Liver (tissue), 9 donors: ENCODE results near the gene MXD4. TPM values are rescaled to one million over a fixed set of nuclear protein-coding genes. Genes with fewer than 3 reads are reported as not detected.

Source experiments
- DNase-seq: peaks from one replicate; pipeline ENCODE4 v3.0.0-alpha.2; 2017; ENCODE audit warnings: low spot score
- H3K27ac ChIP-seq, 2 donors: one replicate each; pipeline ENCODE4 v1.7.0; 2013; ENCODE audit warnings: inconsistent platforms in 2 of 2, low read length in 2 of 2, control low read depth in 1 of 2, low read depth in 1 of 2, mild to moderate bottlenecking in 1 of 2
- H3K27me3 ChIP-seq, 4 donors: one replicate each; pipeline versions ENCODE4 v1.6.1 to v1.7.0; 2013; ENCODE audit warnings: low read length in 3 of 4, inconsistent platforms in 1 of 4, mild to moderate bottlenecking in 1 of 4, moderate library complexity in 1 of 4; ENCODE audit not compliant: control insufficient read depth in 4 of 4, insufficient read depth in 4 of 4
- H3K36me3 ChIP-seq, 4 donors: one replicate each; pipeline versions ENCODE4 v1.6.1 to v1.7.0; 2013; ENCODE audit warnings: low read length in 3 of 4, mild to moderate bottlenecking in 3 of 4, low read depth in 1 of 4, moderate library complexity in 1 of 4; ENCODE audit not compliant: control insufficient read depth in 4 of 4, insufficient read depth in 3 of 4
- H3K4me1 ChIP-seq, 4 donors: one replicate each; pipeline versions ENCODE4 v1.6.1 to v1.7.0; 2013; ENCODE audit warnings: low read length in 3 of 4, mild to moderate bottlenecking in 3 of 4, moderate library complexity in 1 of 4; ENCODE audit not compliant: control insufficient read depth in 4 of 4, insufficient read depth in 4 of 4
- H3K4me3 ChIP-seq, 3 donors: one replicate each; pipeline versions ENCODE4 v1.6.1 to v1.7.0; 2013; ENCODE audit warnings: low read length in 3 of 3, control low read depth in 1 of 3, low read depth in 1 of 3, mild to moderate bottlenecking in 1 of 3
- H3K9ac ChIP-seq, 2 donors: one replicate each; pipeline ENCODE4 v1.7.0; 2013; ENCODE audit warnings: low read length in 2 of 2, mild to moderate bottlenecking in 2 of 2, moderate library complexity in 2 of 2, control low read depth in 1 of 2, low read depth in 1 of 2
- H3K9me3 ChIP-seq, 4 donors: one replicate each; pipeline versions ENCODE4 v1.6.1 to v1.7.0; 2013; ENCODE audit warnings: low read length in 3 of 4; ENCODE audit not compliant: control insufficient read depth in 4 of 4
- EGR1 ChIP-seq, 2 donors: IDR thresholded peaks; 2 replicates each; pipeline ENCODE4 v1.6.1; 2016 to 2018; ENCODE audit warnings: antibody characterized with exemption in 2 of 2, low read depth in 2 of 2
- FOXA1 ChIP-seq: IDR thresholded peaks from 2 replicates; pipeline ENCODE4 v1.6.1; 2016; ENCODE audit warnings: antibody characterized with exemption
- FOXA2 ChIP-seq: IDR thresholded peaks from 2 replicates; pipeline ENCODE4 v1.6.1; 2016; ENCODE audit warnings: antibody characterized with exemption
- GABPA ChIP-seq, 2 donors: IDR thresholded peaks in 1 of 2; conservative IDR thresholded peaks in 1 of 2; 2 replicates each; pipeline ENCODE4 v1.6.1; 2016; ENCODE audit warnings: antibody characterized with exemption in 2 of 2, mild to moderate bottlenecking in 1 of 2, moderate library complexity in 1 of 2
- HNF4A ChIP-seq, 2 donors: conservative IDR thresholded peaks; 2 replicates each; pipeline ENCODE4 v1.6.1; 2016; ENCODE audit warnings: antibody characterized with exemption in 2 of 2, mild to moderate bottlenecking in 2 of 2
- HNF4G ChIP-seq: IDR thresholded peaks from 2 replicates; pipeline ENCODE4 v1.6.1; 2016; ENCODE audit warnings: antibody characterized with exemption
- JUND ChIP-seq, 2 donors: IDR thresholded peaks; 2 replicates each; pipeline ENCODE4 v1.6.1; 2016; ENCODE audit warnings: antibody characterized with exemption in 2 of 2
- NR2F2 ChIP-seq: IDR thresholded peaks from 2 replicates; pipeline ENCODE4 v1.6.1; 2016; ENCODE audit warnings: antibody characterized with exemption
- RAD21 ChIP-seq, 2 donors: IDR thresholded peaks; 2 replicates each; pipeline ENCODE4 v1.6.1; 2016; ENCODE audit warnings: antibody characterized with exemption in 2 of 2, mild to moderate bottlenecking in 2 of 2
- REST ChIP-seq: IDR thresholded peaks from 2 replicates; pipeline ENCODE4 v1.6.1; 2016; ENCODE audit warnings: antibody characterized with exemption, mild to moderate bottlenecking
- RXRA ChIP-seq, 2 donors: IDR thresholded peaks; 2 replicates each; pipeline ENCODE4 v1.6.1; 2017 to 2018; ENCODE audit warnings: antibody characterized with exemption in 2 of 2, mild to moderate bottlenecking in 1 of 2
- SP1 ChIP-seq: IDR thresholded peaks from 2 replicates; pipeline ENCODE4 v1.6.1; 2018; ENCODE audit warnings: antibody characterized with exemption, mild to moderate bottlenecking
- TAF1 ChIP-seq: conservative IDR thresholded peaks from 2 replicates; pipeline ENCODE4 v1.6.1; 2016; ENCODE audit warnings: antibody characterized with exemption, mild to moderate bottlenecking
- YY1 ChIP-seq: IDR thresholded peaks from 2 replicates; pipeline ENCODE4 v1.6.1; 2016; ENCODE audit warnings: antibody characterized with exemption, mild to moderate bottlenecking
- ZBTB33 ChIP-seq: IDR thresholded peaks from 2 replicates; pipeline ENCODE4 v1.6.1; 2016; ENCODE audit warnings: antibody characterized with exemption
- WGBS: extraction: QIAGEN DNeasy Blood & Tissue Kit; methylation state at CpG from one replicate; pipeline ENCODE4 v1.1.7; 2013; 5-methylcytosine and 5-hydroxymethylcytosine counted together
- polyA plus RNA-seq, 2 donors: library from polyadenylated mRNA; stranded (reverse) in 1 of 2; unstranded in 1 of 2; fragments of 200-250 nt in 1 of 2; fragments of >200 nt in 1 of 2; fragmentation: Nextera tagmentation in 1 of 2; extraction: Ambion mirVana in 1 of 2; gene quantifications; one replicate each; pipeline versions ENCODE4 v1.2.1 to v1.2.3, GENCODE V29; 2013 to 2015
- total RNA-seq, 2 donors: library from RNA; depleted of rRNA; stranded (reverse); fragments of >200 nt; gene quantifications; one replicate each; pipeline ENCODE4 v1.2.3, GENCODE V29; 2014
- TF ChIP-seq, protein P1 (sequence below): IDR thresholded peaks from 2 replicates; pipeline ENCODE4 v1.6.1; 2016; ENCODE audit warnings: antibody characterized with exemption
- TF ChIP-seq, protein P2 (sequence below): fragments of 150-350 bp; IDR thresholded peaks from 2 replicates; pipeline ENCODE4 v1.5.1; 2017; ENCODE audit warnings: improper control_type of control experiment, low read depth, low read length; ENCODE audit not compliant: missing input control
- TF ChIP-seq, protein P3 (sequence below): IDR thresholded peaks from 2 replicates; pipeline ENCODE4 v1.6.1; 2016; ENCODE audit warnings: antibody characterized with exemption
- donor health status: healthy.
- donor health status: healthy.
- donor health status: healthy.
- donor health status: healthy.
- donor health status: healthy.

MXD4 gene
- total and polyA plus RNA-seq, 4 donors, result 6.5 to 19.6 (median 15.9) TPM

- 96% methylated on average over 28 of the region's 28 CpGs for WGBS
- Histone ChIP-seq H3K9me3 (peaks cover 0 to 5% (median 3%) of the 10 kb centered on the region in 4 donors), H3K36me3 (no peaks in the 10 kb centered on the region), H3K27me3 (no peaks in the 10 kb centered on the region), H3K4me3 (no peak overlapping the region), H3K9ac (no peak overlapping the region), H3K27ac (no peak overlapping the region), H3K4me1 (no peaks in the 10 kb centered on the region)
- no peak for DNase-seq
- TF ChIP-seq NR2F2 (no peak), JUND (IDR thresholded peaks at IDR 0.05) (no peak), RAD21 (IDR thresholded peaks at IDR 0.05) (no peak), FOXA2 (no peak), FOXA1 (no peak), GABPA (IDR thresholded peaks at IDR 0.05 in 1 of 2, conservative IDR thresholded peaks at IDR 0.05 in 1 of 2) (no peak), YY1 (no peak), HNF4A (conservative IDR thresholded peaks at IDR 0.05) (no peak), RXRA (IDR thresholded peaks at IDR 0.05) (no peak), TAF1 (no peak), ZBTB33 (no peak), SP1 (no peak), EGR1 (IDR thresholded peaks at IDR 0.05; ENCODE audit: low read depth in 2 of 2) (no peak), HNF4G (no peak)
- TF ChIP-seq, protein P1, sequence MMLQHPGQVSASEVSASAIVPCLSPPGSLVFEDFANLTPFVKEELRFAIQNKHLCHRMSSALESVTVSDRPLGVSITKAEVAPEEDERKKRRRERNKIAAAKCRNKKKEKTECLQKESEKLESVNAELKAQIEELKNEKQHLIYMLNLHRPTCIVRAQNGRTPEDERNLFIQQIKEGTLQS, result no peak
- TF ChIP-seq, protein P2, sequence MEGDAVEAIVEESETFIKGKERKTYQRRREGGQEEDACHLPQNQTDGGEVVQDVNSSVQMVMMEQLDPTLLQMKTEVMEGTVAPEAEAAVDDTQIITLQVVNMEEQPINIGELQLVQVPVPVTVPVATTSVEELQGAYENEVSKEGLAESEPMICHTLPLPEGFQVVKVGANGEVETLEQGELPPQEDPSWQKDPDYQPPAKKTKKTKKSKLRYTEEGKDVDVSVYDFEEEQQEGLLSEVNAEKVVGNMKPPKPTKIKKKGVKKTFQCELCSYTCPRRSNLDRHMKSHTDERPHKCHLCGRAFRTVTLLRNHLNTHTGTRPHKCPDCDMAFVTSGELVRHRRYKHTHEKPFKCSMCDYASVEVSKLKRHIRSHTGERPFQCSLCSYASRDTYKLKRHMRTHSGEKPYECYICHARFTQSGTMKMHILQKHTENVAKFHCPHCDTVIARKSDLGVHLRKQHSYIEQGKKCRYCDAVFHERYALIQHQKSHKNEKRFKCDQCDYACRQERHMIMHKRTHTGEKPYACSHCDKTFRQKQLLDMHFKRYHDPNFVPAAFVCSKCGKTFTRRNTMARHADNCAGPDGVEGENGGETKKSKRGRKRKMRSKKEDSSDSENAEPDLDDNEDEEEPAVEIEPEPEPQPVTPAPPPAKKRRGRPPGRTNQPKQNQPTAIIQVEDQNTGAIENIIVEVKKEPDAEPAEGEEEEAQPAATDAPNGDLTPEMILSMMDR, result no peak
- TF ChIP-seq, protein P3, sequence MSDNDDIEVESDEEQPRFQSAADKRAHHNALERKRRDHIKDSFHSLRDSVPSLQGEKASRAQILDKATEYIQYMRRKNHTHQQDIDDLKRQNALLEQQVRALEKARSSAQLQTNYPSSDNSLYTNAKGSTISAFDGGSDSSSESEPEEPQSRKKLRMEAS, result no peak
Measured at GRCh38 chr4:2302387-2303119, 40.6 kb upstream of the MXD4 start.

GRCh38 chr4:2301806-2302205 lies 39.9 kb upstream of the MXD4 start:
- Histone ChIP-seq H3K36me3 (no peaks in the 10 kb centered on the region), H3K27ac (no peak overlapping the region), H3K27me3 (no peaks in the 10 kb centered on the region), H3K4me1 (no peaks in the 10 kb centered on the region), H3K9ac (no peak overlapping the region), H3K9me3 (peaks cover 0 to 5% (median 3%) of the 10 kb centered on the region in 4 donors), H3K4me3 (no peak overlapping the region)
- peak; percentile 22 for DNase-seq
- 90% methylated on average over 19 of the region's 19 CpGs for WGBS
- TF ChIP-seq ZBTB33 (no peak), REST (no peak), RXRA (IDR thresholded peaks at IDR 0.05) (no peak), NR2F2 (no peak), RAD21 (IDR thresholded peaks at IDR 0.05) (no peak), JUND (IDR thresholded peaks at IDR 0.05) (no peak), HNF4A (conservative IDR thresholded peaks at IDR 0.05) (no peak), YY1 (no peak), GABPA (IDR thresholded peaks at IDR 0.05 in 1 of 2, conservative IDR thresholded peaks at IDR 0.05 in 1 of 2) (no peak), FOXA2 (no peak), FOXA1 (no peak), EGR1 (IDR thresholded peaks at IDR 0.05; ENCODE audit: low read depth in 2 of 2) (no peak), HNF4G (no peak), TAF1 (no peak)
- TF ChIP-seq, protein P3, result no peak
- TF ChIP-seq, protein P1, result no peak
